ENCODE results near the gene CCDC141.

CCDC141 gene

GRCh38 chr2:178911039-178911438 is 138.9 kb downstream of the CCDC141 start:
- DNase-seq (ENCODE audit: low spot score): no peak

DNA sequence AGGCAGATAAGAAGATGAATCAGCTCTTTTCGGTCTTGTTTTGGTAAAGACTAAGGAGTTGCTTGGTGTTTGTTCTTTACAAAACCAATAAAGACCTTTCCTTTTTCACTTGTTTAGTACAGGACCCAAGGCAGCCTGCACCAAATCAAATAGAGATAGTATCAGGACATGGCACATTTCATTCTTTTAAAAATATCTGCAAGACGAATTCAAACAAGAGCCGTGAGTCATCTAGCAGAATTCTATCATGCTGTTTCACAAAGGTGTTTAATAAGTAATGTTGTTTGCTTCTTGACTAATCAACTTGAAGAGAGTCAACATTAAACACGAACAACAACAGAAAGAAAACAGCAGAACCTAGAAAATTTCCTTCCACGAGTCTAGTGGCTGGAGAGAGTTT is 139.9 kb downstream of the CCDC141 start:
- DNase-seq (ENCODE audit: low spot score): no peak

DNA sequence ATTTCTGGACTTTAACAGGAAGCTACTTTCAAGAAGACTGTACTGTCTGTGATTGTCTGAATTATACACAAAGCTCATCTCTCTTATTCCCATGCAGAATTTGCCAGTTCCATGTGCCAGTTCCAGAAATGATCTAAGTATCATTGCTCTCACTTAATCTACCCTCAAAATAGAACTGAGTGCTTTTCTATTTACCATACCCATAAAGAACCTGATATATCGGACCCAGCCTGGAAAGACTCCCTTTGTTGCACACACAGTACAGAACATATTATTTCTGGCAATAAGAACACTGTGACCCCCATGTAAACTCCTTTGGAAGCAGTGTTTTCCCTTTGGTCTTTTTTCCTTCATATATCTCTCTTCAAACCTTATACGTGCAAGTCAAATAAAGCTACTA is 140.4 kb downstream of the CCDC141 start:
- no peak for DNase-seq (ENCODE audit: low spot score)

DNA sequence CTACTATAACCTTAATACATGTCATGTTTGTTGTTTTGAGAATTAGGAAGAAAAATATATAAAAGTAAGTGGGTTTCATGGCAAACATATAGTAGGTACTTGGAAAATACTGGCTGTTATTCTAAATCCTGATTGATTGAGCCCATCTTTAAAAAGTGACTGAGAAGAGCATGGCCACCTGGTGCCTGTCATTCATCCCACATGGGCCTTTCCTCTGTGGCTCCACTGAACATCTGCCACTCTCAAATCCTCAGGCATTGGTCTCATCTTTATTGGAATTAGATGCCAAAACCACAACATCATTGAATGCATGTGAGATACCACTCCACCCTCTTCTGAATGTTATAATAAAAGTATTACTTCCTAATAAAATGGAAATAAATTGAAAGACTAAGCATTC is 141.1 kb downstream of the CCDC141 start:
- DNase-seq (ENCODE audit: low spot score): no peak

GRCh38 chr2:178905261-178905660 is 144.7 kb downstream of the CCDC141 start:
- no peak for DNase-seq (ENCODE audit: low spot score)

DNA sequence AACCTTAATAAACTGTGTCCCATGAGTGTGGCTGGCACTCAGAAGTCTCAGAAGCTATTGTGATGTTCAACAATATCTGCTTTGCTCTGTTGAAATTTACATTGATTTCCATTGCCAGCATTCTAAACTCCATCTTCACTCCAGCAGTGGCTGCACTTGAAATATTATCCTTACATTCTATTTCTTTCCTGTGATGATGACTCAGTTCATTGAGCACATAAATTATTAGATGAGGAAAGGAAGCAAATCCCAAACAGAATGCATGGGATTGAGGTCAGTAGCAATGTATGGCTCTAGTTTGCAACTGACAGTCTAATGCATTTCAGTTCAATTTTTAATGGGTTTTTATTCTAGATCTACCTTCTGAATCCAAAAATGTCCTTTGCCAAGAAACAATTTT is 150.3 kb downstream of the CCDC141 start:
- no peak for DNase-seq (ENCODE audit: low spot score)

- no peak for DNase-seq (ENCODE audit: low spot score)
These were observed 154.1 kb downstream of the CCDC141 start for GRCh38 chr2:178895872-178896271.

GRCh38 chr2:178895171-178895570 is 154.8 kb downstream of the CCDC141 start:
- DNase-seq (ENCODE audit: low spot score): no peak

- no peak for DNase-seq (ENCODE audit: low spot score)
These were observed 156.9 kb downstream of the CCDC141 start for GRCh38 chr2:178892751-178893625.

DNA sequence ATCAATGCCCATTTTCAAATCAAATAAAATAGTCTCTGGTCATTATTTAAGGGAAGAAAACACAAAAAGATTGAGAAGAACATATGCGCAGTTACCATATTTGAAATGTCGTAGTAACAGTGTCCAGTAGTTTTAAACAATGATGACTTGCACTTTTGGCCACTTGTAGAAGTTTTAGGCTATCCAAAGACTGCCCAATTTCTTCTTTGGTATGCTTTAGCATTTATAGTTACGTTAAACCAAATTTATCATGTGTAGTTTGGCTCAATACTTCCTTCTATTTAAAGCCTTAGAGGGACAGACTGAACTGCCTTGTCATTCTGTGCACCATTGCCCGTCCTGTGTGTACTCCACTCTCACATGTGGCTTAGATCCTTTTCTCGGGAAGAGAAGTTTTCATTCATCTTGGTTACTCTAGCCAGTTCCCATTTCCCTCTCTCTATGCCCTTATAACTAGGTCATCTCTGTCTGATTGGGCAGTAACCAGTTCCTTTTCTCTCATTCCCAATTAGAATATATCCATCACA is 157.9 kb downstream of the CCDC141 start:
- DNase-seq (ENCODE audit: low spot score): no peak

DNA sequence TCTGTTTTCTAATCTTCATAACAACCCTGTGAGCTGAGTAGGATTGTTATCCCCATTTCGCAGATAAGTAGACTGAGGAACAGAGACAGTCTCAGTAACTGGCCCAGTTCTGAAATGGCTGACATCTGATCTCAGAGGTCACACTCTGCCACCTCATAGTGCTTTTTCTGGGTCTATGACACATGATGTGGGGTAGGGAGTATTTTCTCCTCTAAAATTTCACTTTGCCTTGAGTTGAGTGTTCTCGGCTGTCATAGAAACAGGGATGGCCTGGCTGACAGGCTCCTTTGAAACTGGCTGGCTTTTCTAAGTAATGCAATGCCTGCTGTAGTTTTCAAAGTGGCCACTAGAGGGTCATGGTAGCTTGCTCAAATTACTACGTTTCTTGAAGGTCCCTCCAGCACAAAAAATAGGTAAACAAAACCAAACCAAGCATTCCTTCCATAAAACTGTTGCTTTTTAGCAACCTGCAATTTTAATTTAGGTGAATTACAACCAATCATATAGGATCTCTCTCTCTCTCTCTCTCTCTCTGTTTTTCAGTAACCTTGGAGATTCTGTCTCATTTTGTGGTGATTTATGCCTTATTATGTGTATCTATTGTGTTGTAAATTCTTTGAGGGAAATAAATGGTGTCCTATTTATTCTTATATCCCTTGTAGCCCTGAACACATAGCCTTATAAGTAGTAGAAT is 158.5 kb downstream of the CCDC141 start:
- peak; percentile 51 for DNase-seq (ENCODE audit: low spot score)

DNA sequence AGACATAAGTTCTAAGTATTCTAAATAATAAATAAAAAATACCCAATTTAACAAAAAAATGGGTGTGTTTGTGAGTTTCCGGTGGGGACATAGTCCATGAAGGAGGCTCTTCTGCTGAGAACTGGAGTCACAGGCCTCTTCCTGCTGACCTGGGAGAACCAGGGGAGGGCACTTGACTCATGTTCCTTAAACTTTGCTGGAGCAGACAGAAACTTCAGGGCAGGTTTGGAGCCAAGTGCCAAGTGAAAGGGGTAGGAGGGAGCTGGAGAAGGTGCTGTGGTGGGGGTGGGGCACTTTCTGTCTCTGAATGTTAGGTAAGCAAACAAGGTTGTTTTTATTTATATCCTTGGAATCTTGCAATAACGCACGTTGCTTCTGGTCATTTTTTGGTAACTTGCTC is 163.9 kb downstream of the CCDC141 start:
- DNase-seq (ENCODE audit: low spot score): no peak

DNA sequence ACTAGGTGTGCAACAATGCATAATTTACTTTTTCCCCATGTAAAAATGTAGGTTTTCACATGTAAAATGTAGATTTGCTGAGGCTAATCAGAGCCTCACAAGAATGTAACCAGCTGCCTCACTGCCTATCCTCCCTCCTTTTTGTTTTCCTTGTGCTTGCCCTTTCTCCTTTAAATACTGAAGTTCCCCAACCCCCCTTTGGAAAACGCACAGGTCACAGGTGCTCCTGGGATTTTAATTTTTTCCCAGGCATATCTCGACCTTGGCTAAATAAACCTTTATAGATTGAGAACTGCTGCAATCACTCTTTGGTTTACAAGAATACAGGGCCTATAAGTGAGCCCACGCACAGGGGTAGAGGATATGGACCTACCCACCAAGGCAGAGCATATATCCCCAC is 165.5 kb downstream of the CCDC141 start:
- no peak for DNase-seq (ENCODE audit: low spot score)

- no peak for DNase-seq (ENCODE audit: low spot score)
These were observed 167.1 kb downstream of the CCDC141 start for GRCh38 chr2:178882666-178883440.

GRCh38 chr2:178881075-178881474 is 168.9 kb downstream of the CCDC141 start:
- no peak for DNase-seq (ENCODE audit: low spot score)

DNA sequence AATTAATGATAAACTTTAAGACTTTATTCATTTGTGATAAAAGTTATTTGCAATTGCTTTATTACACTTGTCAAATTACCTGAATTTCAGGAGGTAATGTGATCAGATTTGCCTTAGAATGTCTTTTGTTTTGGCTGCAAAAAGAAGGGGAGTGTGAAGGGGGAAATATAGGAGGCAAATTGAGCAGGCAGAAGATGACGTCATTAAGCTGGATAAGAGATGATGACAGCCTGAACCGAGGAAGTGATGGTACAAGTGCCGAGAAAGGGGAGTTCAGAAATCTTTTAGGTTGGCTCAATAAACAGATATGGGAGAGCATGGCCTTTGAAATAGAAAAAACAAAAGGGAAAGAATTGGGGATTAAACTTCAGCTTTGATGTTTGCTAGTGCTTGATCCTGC is 169.7 kb downstream of the CCDC141 start:
- no peak for DNase-seq (ENCODE audit: low spot score)

DNA sequence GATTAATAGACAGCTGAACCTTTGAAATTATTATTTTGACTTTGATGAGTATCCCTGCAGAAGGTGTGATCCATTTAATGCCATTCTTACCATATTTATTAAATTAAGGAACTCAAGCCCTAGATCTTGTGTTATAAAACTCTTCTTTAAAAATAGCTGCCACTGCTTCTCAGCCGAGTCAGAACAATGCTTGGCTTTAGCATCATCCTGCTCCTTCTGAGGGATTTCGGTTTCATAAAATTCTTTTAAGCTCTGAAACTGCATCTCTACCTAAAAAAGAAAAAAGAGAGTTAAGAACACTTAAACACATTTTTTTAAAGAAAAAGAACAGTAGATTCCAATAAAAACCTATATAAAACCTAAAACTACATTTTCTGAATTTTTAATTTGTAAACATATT is 172.1 kb downstream of the CCDC141 start:
- no peak for DNase-seq (ENCODE audit: low spot score)

DNA sequence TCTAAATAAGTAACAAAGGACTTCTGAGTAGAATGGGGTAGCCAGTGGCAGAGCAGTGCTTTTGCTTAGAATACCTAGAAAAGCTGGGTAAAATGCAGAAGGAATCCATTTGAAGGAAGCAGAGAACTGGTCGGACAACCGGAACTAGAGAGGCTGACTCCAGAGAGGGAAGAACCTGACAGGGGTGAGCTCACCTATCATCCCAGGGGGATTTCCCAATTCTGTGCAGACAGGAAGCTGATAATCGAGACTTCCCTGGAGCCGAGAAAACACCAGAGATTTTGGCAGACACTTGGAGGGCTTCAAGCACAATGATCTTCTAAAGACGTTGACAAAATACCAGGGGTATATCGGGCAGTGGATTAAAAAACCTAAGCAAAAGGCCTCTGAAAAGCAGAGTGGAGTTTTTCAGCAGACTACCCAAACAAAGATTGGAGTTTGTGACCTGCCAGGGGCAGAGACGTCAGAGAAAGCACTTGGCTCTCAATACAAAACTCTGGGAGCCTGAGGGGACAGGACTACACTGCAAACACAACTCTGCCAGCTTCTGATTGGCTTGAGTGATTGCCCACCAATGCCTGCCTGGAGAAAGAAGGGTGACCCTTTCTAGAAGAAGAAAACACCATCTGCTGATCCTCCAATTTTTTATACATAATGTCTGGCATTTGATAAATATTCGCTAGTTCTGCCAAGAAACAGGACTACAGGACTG is 175.3 kb downstream of the CCDC141 start:
- DNase-seq (ENCODE audit: low spot score): no peak

- no peak for DNase-seq (ENCODE audit: low spot score)
These were observed 176.0 kb downstream of the CCDC141 start for GRCh38 chr2:178873912-178874311.

GRCh38 chr2:178871536-178871935 is 178.4 kb downstream of the CCDC141 start:
- no peak for DNase-seq (ENCODE audit: low spot score)

- no peak for DNase-seq (ENCODE audit: low spot score)
These were observed 179.2 kb downstream of the CCDC141 start for GRCh38 chr2:178870703-178871102.

DNA sequence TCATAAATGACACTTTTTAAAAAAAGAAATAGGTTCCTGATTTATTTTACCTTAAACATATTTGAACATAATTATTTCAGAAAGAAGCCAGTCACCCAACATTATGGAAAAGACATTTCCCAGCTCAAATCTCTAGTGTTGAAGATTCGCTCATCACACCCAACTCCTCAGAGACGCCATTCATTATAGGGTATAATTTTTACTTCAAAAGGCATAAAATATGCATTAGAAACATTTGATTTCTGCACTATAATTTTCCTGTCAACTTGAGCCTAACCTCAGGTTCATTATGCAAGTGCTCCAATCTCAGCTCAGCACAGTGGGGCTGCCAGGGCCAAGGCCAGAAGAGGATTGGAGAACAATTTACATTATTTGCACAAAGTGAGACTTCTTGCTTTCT is 183.9 kb downstream of the CCDC141 start:
- no peak for DNase-seq (ENCODE audit: low spot score)

Data from CD4-positive, alpha-beta T cell treated with Interleukin-6 at 100 ng/mL for 8 hours (primary cell).